ENCODE measurements around the gene DBT. TPM values are rescaled to one million over a fixed set of nuclear protein-coding genes. Genes with fewer than 3 reads are reported as not detected.
"Not testable (repeated sequence)": the region's sequence is repeated elsewhere in the genome, so short reads cannot be mapped to it uniquely, and the experiment has no call there.

DBT gene
- total RNA-seq (4.8 and 5.8 TPM in 2 replicates), polyA plus RNA-seq (9.1 and 9.3 TPM in 2 replicates)

DNA sequence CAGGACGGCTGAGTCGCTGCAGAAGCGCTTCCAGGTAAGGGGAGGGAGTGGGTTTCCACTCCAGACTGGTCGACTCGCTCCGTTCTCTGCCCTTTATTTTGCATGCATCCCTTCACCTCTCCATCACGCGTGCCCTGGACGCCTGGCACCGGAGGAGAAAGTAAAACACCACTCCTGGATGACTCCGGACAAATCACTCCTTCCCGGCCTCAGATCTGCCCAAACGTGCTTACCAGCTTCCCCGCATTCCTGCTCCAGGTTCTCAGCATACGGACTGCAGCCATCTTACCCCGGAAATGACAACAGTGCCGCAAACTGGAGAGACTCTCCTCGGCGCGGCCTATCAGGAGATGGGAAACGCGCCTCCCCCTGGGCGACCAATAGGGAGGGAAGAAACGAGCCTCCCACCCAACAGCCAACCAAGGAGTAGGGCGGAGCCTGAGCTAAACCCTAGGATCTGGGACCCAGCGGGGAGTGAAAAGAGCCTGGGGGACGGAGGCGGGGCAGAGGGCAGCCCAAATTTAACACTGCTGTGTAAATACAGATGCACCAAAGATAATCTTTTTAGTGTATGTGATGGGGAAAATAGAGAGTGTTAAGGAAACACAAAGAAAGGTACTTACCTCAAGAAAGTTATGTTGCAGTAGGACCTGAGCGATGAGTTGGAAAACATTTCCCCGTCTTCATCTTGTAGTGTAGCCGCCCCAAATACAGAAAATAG is at the start of gene DBT:
Gene DBT (minus strand): TSS at position 298 of the 721 bp plus-strand sequence. CDS start 14 bp downstream, at position 284.
- Histone ChIP-seq H3K4me3 (peak within 1 kb of the TSS; percentile 58), H3K27ac (peak within 1 kb of the TSS; percentile 93), H3K36me3 (no peaks in the 10 kb centered on the region), H3K4me1 (ENCODE audit: low read depth) (peaks cover 7% of the 10 kb centered on the region), H3K27me3 (no peaks in the 10 kb centered on the region), H3K9me3 (ENCODE audit: low read depth) (no peaks in the 10 kb centered on the region)
- peak; percentile 97 for DNase-seq (ENCODE audit: low read depth in 1 of 2, low spot score in 1 of 2)
- TF ChIP-seq, protein P1, sequence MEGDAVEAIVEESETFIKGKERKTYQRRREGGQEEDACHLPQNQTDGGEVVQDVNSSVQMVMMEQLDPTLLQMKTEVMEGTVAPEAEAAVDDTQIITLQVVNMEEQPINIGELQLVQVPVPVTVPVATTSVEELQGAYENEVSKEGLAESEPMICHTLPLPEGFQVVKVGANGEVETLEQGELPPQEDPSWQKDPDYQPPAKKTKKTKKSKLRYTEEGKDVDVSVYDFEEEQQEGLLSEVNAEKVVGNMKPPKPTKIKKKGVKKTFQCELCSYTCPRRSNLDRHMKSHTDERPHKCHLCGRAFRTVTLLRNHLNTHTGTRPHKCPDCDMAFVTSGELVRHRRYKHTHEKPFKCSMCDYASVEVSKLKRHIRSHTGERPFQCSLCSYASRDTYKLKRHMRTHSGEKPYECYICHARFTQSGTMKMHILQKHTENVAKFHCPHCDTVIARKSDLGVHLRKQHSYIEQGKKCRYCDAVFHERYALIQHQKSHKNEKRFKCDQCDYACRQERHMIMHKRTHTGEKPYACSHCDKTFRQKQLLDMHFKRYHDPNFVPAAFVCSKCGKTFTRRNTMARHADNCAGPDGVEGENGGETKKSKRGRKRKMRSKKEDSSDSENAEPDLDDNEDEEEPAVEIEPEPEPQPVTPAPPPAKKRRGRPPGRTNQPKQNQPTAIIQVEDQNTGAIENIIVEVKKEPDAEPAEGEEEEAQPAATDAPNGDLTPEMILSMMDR (IDR thresholded peaks at IDR 0.05; ENCODE audit: low read depth, low read length) = no peak

DNA sequence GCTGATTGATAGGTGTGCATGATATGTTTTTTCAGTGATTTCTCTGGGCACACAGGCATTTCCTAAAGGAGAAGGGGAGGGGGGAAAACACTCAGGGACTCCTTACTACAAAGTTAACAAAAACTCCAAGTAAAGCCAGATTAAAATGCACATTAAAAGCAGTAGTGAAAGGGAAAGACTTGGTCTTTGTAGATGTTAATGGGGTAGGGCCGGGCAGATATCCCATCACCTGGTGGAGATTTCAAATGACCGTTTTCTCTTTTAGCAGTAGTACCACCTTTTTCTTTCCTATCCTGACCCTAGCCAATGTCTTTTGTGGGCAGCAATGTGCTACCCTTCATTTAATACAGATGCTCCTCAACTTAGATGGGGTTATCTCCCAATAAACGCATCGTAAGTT is 48.9 kb upstream of the DBT start:
- Histone ChIP-seq H3K27ac (no peak overlapping the region), H3K9me3 (ENCODE audit: low read depth) (no peaks in the 10 kb centered on the region), H3K4me1 (ENCODE audit: low read depth) (no peaks in the 10 kb centered on the region), H3K4me3 (no peak overlapping the region), H3K27me3 (no peaks in the 10 kb centered on the region), H3K36me3 (no peaks in the 10 kb centered on the region)
- no peak for DNase-seq (ENCODE audit: low read depth in 1 of 2, low spot score in 1 of 2)
- TF ChIP-seq, protein P1 (IDR thresholded peaks at IDR 0.05; ENCODE audit: low read depth, low read length) = no peak

DNA sequence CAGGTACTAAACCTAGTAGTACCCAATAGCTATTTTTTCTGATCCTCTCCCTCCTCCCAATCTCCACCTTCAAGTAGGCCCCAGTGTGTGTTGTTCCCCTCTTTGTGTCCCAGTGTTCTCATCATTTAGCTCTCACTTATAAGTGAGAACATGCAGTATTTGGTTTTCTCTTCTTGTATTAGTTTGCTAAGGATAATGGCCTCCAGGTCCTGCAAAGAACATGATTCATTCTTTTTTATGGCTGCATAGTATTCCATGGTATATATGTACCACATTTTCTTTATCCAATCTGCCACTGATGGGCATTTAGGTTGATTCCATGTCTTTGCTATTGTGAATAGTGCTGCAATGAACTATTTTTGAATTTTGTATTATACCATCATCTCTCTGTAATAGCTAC is 47.4 kb upstream of the DBT start:
- not testable (repeated sequence) for H3K27ac ChIP-seq; H3K9me3 ChIP-seq (ENCODE audit: low read depth); H3K27me3 ChIP-seq; H3K4me1 ChIP-seq (ENCODE audit: low read depth); H3K4me3 ChIP-seq; H3K36me3 ChIP-seq; DNase-seq (ENCODE audit: low read depth in 1 of 2, low spot score in 1 of 2)

DNA sequence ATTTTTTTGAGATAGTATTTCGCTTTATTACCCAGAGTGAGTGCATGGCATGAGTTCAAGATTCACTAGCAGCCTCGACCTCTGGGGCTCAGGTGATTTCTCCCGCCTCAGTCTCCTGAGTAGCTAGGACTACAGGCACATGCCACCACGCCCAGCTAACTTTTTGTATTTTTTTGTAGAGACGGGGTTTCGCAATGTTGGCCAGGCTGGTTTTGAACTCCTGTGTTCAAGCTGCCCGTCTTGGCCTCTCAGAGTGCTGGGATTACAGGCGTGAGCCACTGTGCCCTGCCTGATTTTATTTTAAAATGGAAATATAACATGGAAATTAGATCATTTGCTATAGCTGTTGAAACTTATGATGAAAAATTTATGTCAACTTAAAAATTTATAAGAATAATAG is 46.5 kb upstream of the DBT start:
- no peak overlapping the region for H3K4me3 ChIP-seq
- TF ChIP-seq, protein P1 (IDR thresholded peaks at IDR 0.05; ENCODE audit: low read depth, low read length) = no peak
- H3K27me3 ChIP-seq = no peaks in the 10 kb centered on the region
- peaks cover 15% of the 10 kb centered on the region for H3K36me3 ChIP-seq
- H3K4me1 ChIP-seq (ENCODE audit: low read depth) = no peaks in the 10 kb centered on the region
- no peaks in the 10 kb centered on the region for H3K9me3 ChIP-seq (ENCODE audit: low read depth)
- no peak for DNase-seq (ENCODE audit: low read depth in 1 of 2, low spot score in 1 of 2)
- H3K27ac ChIP-seq = no peak overlapping the region

DNA sequence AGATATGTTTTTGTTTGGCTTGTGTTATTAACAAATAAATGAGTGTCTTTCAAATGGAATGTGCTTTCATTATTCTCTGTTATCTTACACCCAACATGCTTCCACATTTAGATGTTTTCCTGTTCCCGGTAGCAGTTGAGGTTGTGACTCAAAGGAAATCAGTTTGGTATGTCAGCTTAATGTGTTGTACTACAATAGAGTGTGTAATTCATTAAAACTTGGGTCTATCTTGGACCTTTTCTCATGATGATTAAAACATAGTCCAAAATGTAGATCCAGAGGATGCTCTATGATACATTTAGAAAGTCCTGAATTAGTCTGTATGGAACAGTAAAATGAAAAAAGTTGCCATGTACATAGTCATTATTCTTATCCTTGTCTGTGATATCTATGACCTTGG is 43.1 kb upstream of the DBT start:
- H3K27me3 ChIP-seq = no peaks in the 10 kb centered on the region
- H3K4me1 ChIP-seq (ENCODE audit: low read depth) = no peaks in the 10 kb centered on the region
- no peaks in the 10 kb centered on the region for H3K9me3 ChIP-seq (ENCODE audit: low read depth)
- TF ChIP-seq, protein P1 (IDR thresholded peaks at IDR 0.05; ENCODE audit: low read depth, low read length) = no peak
- peak in 1 of 2 donors; percentile 70 for DNase-seq (ENCODE audit: low read depth in 1 of 2, low spot score in 1 of 2)
- no peak overlapping the region for H3K4me3 ChIP-seq
- peaks cover 34% of the 10 kb centered on the region for H3K36me3 ChIP-seq
- no peak overlapping the region for H3K27ac ChIP-seq

DNA sequence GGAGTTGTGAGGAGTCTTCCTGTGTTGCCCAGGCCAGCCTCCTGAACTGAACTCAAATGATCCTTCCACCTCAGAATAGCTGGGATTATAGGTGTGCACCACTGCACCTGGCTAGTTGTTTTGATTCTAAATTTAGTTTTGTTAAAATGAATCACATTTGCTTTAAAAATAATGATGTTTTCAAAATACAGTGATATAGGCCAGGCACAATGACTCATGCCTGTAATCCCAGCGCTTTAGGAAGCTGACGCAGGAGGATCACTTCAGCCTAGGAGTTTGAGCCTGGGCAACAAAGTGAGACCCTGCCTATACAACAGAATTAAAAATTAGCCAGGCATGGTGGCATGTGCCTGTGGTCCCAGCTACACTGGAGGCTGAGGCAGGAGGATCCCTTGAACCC is 40.7 kb upstream of the DBT start:
- H3K4me1 ChIP-seq (ENCODE audit: low read depth) = no peaks in the 10 kb centered on the region
- TF ChIP-seq, protein P1 (IDR thresholded peaks at IDR 0.05; ENCODE audit: low read depth, low read length) = no peak
- H3K9me3 ChIP-seq (ENCODE audit: low read depth) = no peaks in the 10 kb centered on the region
- no peaks in the 10 kb centered on the region for H3K27me3 ChIP-seq
- peaks cover 54% of the 10 kb centered on the region for H3K36me3 ChIP-seq
- no peak overlapping the region for H3K27ac ChIP-seq
- no peak overlapping the region for H3K4me3 ChIP-seq
- DNase-seq (ENCODE audit: low read depth in 1 of 2, low spot score in 1 of 2) = peak in 1 of 2 donors; percentile 13
